ENCODE measurements around the gene C10orf62. TPM values are rescaled to one million over a fixed set of nuclear protein-coding genes. Genes with fewer than 3 reads are reported as not detected.

The C10orf62 gene
- total and polyA plus RNA-seq, 2 experiments from 2014 or later, result not detected

GRCh38 chr10:97596101-97597082, 6.9 kb downstream of the C10orf62 start:
- Histone ChIP-seq H3K36me3 (ENCODE audit: insufficient read depth) (no peaks in the 10 kb centered on the region), H3K79me2 (replicated peaks; ENCODE audit: insufficient read depth) (no peaks in the 10 kb centered on the region), H3F3A (replicated peaks; ENCODE audit: low read depth) (no peaks in the 10 kb centered on the region), H4K20me1 (replicated peaks; ENCODE audit: insufficient read depth) (no peaks in the 10 kb centered on the region), H3K4me1 (ENCODE audit: insufficient read depth) (no peaks in the 10 kb centered on the region), H3K9me2 (ENCODE audit: insufficient read depth) (no peaks in the 10 kb centered on the region), H2AFZ (peak overlapping the region; percentile 9; the same call in 1 of the 2 replicates), H3K27me3 (ENCODE audit: insufficient read depth) (no peaks in the 10 kb centered on the region), H3K4me3 (no peak overlapping the region), H3K27ac (ENCODE audit: low read depth) (0 out of 2 replicates have a peak overlapping the region, but pooled peaks have one; percentile 19), H3K4me2 (no peak overlapping the region)
- ATAC-seq (peak; percentile 32; the same call in 1 of the 3 replicates), DNase-seq (ENCODE audit: low spot score) (no peak)
- Mint-ChIP-seq H3K27ac (no peak overlapping the region), H3K9me3 (no peaks in the 10 kb centered on the region), H3K36me3 (ENCODE audit: low read depth) (no peaks in the 10 kb centered on the region), H3K4me1 (no peaks in the 10 kb centered on the region), H3K4me3 (no peak overlapping the region), H3K27me3 (ENCODE audit: insufficient read depth, low read depth, poor library complexity) (peaks cover 6% of the 10 kb centered on the region)
- TF ChIP-seq ETS1 (IDR thresholded peaks at IDR 0.05) (no peak), EZH2phosphoT487 (IDR thresholded peaks at IDR 0.05; ENCODE audit: unreplicated experiment) (no peak), CREB1 (CRISPR knock-in tag; IDR thresholded peaks at IDR 0.05; ENCODE audit: low read depth) (no peak), STAT1 (IDR thresholded peaks at IDR 0.05; ENCODE audit: unreplicated experiment) (no peak), CTCF (conservative IDR thresholded peaks at IDR 0.05; ENCODE audit: low read depth in 2 of 2) (no peak), POLR2AphosphoS5 (IDR thresholded peaks at IDR 0.05; ENCODE audit: low read depth) (no peak), ZNF114 (CRISPR knock-in tag; IDR thresholded peaks at IDR 0.05) (no peak), EZH2 (IDR thresholded peaks at IDR 0.05; ENCODE audit: low read depth, unreplicated experiment) (no peak), ZNF331 (CRISPR knock-in tag; IDR thresholded peaks at IDR 0.05; ENCODE audit: low read depth) (no peak), NANOG (IDR thresholded peaks at IDR 0.05; ENCODE audit: borderline replicate concordance) (no peak), JUNB (IDR thresholded peaks at IDR 0.05; ENCODE audit: unreplicated experiment) (no peak)
- TF ChIP-seq, protein P1, sequence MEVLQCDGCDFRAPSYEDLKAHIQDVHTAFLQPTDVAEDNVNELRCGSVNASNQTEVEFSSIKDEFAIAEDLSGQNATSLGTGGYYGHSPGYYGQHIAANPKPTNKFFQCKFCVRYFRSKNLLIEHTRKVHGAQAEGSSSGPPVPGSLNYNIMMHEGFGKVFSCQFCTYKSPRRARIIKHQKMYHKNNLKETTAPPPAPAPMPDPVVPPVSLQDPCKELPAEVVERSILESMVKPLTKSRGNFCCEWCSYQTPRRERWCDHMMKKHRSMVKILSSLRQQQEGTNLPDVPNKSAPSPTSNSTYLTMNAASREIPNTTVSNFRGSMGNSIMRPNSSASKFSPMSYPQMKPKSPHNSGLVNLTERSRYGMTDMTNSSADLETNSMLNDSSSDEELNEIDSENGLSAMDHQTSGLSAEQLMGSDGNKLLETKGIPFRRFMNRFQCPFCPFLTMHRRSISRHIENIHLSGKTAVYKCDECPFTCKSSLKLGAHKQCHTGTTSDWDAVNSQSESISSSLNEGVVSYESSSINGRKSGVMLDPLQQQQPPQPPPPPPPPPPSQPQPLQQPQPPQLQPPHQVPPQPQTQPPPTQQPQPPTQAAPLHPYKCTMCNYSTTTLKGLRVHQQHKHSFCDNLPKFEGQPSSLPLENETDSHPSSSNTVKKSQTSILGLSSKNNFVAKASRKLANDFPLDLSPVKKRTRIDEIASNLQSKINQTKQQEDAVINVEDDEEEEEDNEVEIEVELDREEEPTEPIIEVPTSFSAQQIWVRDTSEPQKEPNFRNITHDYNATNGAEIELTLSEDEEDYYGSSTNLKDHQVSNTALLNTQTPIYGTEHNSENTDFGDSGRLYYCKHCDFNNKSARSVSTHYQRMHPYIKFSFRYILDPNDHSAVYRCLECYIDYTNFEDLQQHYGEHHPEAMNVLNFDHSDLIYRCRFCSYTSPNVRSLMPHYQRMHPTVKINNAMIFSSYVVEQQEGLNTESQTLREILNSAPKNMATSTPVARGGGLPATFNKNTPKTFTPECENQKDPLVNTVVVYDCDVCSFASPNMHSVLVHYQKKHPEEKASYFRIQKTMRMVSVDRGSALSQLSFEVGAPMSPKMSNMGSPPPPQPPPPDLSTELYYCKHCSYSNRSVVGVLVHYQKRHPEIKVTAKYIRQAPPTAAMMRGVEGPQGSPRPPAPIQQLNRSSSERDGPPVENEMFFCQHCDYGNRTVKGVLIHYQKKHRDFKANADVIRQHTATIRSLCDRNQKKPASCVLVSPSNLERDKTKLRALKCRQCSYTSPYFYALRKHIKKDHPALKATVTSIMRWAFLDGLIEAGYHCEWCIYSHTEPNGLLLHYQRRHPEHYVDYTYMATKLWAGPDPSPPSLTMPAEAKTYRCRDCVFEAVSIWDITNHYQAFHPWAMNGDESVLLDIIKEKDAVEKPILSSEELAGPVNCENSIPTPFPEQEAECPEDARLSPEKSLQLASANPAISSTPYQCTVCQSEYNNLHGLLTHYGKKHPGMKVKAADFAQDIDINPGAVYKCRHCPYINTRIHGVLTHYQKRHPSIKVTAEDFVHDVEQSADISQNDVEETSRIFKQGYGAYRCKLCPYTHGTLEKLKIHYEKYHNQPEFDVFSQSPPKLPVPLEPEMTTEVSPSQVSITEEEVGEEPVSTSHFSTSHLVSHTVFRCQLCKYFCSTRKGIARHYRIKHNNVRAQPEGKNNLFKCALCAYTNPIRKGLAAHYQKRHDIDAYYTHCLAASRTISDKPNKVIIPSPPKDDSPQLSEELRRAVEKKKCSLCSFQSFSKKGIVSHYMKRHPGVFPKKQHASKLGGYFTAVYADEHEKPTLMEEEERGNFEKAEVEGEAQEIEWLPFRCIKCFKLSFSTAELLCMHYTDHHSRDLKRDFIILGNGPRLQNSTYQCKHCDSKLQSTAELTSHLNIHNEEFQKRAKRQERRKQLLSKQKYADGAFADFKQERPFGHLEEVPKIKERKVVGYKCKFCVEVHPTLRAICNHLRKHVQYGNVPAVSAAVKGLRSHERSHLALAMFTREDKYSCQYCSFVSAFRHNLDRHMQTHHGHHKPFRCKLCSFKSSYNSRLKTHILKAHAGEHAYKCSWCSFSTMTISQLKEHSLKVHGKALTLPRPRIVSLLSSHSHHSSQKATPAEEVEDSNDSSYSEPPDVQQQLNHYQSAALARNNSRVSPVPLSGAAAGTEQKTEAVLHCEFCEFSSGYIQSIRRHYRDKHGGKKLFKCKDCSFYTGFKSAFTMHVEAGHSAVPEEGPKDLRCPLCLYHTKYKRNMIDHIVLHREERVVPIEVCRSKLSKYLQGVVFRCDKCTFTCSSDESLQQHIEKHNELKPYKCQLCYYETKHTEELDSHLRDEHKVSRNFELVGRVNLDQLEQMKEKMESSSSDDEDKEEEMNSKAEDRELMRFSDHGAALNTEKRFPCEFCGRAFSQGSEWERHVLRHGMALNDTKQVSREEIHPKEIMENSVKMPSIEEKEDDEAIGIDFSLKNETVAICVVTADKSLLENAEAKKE (CRISPR knock-in tag; IDR thresholded peaks at IDR 0.05), result no peak
- TF ChIP-seq, protein P2, sequence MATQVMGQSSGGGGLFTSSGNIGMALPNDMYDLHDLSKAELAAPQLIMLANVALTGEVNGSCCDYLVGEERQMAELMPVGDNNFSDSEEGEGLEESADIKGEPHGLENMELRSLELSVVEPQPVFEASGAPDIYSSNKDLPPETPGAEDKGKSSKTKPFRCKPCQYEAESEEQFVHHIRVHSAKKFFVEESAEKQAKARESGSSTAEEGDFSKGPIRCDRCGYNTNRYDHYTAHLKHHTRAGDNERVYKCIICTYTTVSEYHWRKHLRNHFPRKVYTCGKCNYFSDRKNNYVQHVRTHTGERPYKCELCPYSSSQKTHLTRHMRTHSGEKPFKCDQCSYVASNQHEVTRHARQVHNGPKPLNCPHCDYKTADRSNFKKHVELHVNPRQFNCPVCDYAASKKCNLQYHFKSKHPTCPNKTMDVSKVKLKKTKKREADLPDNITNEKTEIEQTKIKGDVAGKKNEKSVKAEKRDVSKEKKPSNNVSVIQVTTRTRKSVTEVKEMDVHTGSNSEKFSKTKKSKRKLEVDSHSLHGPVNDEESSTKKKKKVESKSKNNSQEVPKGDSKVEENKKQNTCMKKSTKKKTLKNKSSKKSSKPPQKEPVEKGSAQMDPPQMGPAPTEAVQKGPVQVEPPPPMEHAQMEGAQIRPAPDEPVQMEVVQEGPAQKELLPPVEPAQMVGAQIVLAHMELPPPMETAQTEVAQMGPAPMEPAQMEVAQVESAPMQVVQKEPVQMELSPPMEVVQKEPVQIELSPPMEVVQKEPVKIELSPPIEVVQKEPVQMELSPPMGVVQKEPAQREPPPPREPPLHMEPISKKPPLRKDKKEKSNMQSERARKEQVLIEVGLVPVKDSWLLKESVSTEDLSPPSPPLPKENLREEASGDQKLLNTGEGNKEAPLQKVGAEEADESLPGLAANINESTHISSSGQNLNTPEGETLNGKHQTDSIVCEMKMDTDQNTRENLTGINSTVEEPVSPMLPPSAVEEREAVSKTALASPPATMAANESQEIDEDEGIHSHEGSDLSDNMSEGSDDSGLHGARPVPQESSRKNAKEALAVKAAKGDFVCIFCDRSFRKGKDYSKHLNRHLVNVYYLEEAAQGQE (IDR thresholded peaks at IDR 0.05; ENCODE audit: unreplicated experiment), result no peak
